ENCODE results near the gene ASCC3.

The ASCC3 gene

GRCh38 chr6:100838011-100838410 is 43.1 kb downstream of the ASCC3 start:
- TF ChIP-seq TAF1 (IDR thresholded peaks at IDR 0.05; ENCODE audit: low read depth) = no peak
- no peak for TF ChIP-seq RAD21 (IDR thresholded peaks at IDR 0.05; ENCODE audit: low read depth)
- TF ChIP-seq MAX (IDR thresholded peaks at IDR 0.05) = no peak
- TF ChIP-seq CEBPB (IDR thresholded peaks at IDR 0.05) = no peak
- no peak for TF ChIP-seq EGR1 (IDR thresholded peaks at IDR 0.05)
- TF ChIP-seq TCF12 (IDR thresholded peaks at IDR 0.05; ENCODE audit: low read depth) = no peak
- TF ChIP-seq FOXM1 (IDR thresholded peaks at IDR 0.05; ENCODE audit: borderline replicate concordance, low read depth) = no peak
- no peak for TF ChIP-seq REST (IDR thresholded peaks at IDR 0.05; ENCODE audit: low read depth)
- TF ChIP-seq YY1 (IDR thresholded peaks at IDR 0.05; ENCODE audit: low read depth) = no peak
- TF ChIP-seq CREB1 (IDR thresholded peaks at IDR 0.05; ENCODE audit: low read depth) = no peak
- TF ChIP-seq TEAD4 (IDR thresholded peaks at IDR 0.05) = no peak
- TF ChIP-seq NFIC (IDR thresholded peaks at IDR 0.05) = no peak
- TF ChIP-seq EP300 (IDR thresholded peaks at IDR 0.05; ENCODE audit: borderline replicate concordance) = no peak
- TF ChIP-seq USF1 (IDR thresholded peaks at IDR 0.05) = no peak
- no peak for TF ChIP-seq ZBTB7A (IDR thresholded peaks at IDR 0.05; ENCODE audit: low read depth)

- no peak for TF ChIP-seq REST (IDR thresholded peaks at IDR 0.05; ENCODE audit: low read depth)
- TF ChIP-seq TEAD4 (IDR thresholded peaks at IDR 0.05) = no peak
- TF ChIP-seq ZBTB7A (IDR thresholded peaks at IDR 0.05; ENCODE audit: low read depth) = no peak
- no peak for TF ChIP-seq TAF1 (IDR thresholded peaks at IDR 0.05; ENCODE audit: low read depth)
- TF ChIP-seq NFIC (IDR thresholded peaks at IDR 0.05) = no peak
- TF ChIP-seq MAX (IDR thresholded peaks at IDR 0.05) = no peak
- TF ChIP-seq FOXM1 (IDR thresholded peaks at IDR 0.05; ENCODE audit: borderline replicate concordance, low read depth) = no peak
- TF ChIP-seq EP300 (IDR thresholded peaks at IDR 0.05; ENCODE audit: borderline replicate concordance) = no peak
- no peak for TF ChIP-seq RAD21 (IDR thresholded peaks at IDR 0.05; ENCODE audit: low read depth)
- TF ChIP-seq TCF12 (IDR thresholded peaks at IDR 0.05; ENCODE audit: low read depth) = no peak
- TF ChIP-seq USF1 (IDR thresholded peaks at IDR 0.05) = no peak
- TF ChIP-seq EGR1 (IDR thresholded peaks at IDR 0.05) = no peak
- no peak for TF ChIP-seq CREB1 (IDR thresholded peaks at IDR 0.05; ENCODE audit: low read depth)
- no peak for TF ChIP-seq YY1 (IDR thresholded peaks at IDR 0.05; ENCODE audit: low read depth)
- no peak for TF ChIP-seq CEBPB (IDR thresholded peaks at IDR 0.05)
Measured at GRCh38 chr6:100833972-100834574, 47.1 kb downstream of the ASCC3 start.

- TF ChIP-seq FOXM1 (IDR thresholded peaks at IDR 0.05; ENCODE audit: borderline replicate concordance, low read depth) (no peak), EGR1 (IDR thresholded peaks at IDR 0.05) (no peak), ZBTB7A (IDR thresholded peaks at IDR 0.05; ENCODE audit: low read depth) (no peak), TCF12 (IDR thresholded peaks at IDR 0.05; ENCODE audit: low read depth) (no peak), MAX (IDR thresholded peaks at IDR 0.05) (no peak), TEAD4 (IDR thresholded peaks at IDR 0.05) (no peak), REST (IDR thresholded peaks at IDR 0.05; ENCODE audit: low read depth) (no peak), RAD21 (IDR thresholded peaks at IDR 0.05; ENCODE audit: low read depth) (no peak), CREB1 (IDR thresholded peaks at IDR 0.05; ENCODE audit: low read depth) (no peak), YY1 (IDR thresholded peaks at IDR 0.05; ENCODE audit: low read depth) (no peak), USF1 (IDR thresholded peaks at IDR 0.05) (no peak), EP300 (IDR thresholded peaks at IDR 0.05; ENCODE audit: borderline replicate concordance) (no peak), NFIC (IDR thresholded peaks at IDR 0.05) (no peak), TAF1 (IDR thresholded peaks at IDR 0.05; ENCODE audit: low read depth) (no peak), CEBPB (IDR thresholded peaks at IDR 0.05) (no peak)
Measured at GRCh38 chr6:100823041-100823440, 58.1 kb downstream of the ASCC3 start.
